GM21526 (cell line): ENCODE results near the gene FAM83B.
"Not testable (repeated sequence)": the region's sequence is repeated elsewhere in the genome, so short reads cannot be mapped to it uniquely, and the experiment has no call there.

Experiments used
- ATAC-seq: cut with Tn5 transposase; IDR thresholded peaks from one replicate; pipeline ENCODE4 v1.9.1; 2021; ENCODE audit warnings: moderate library complexity; ENCODE audit not compliant: unreplicated experiment, low FRiP score

Gene FAM83B

DNA sequence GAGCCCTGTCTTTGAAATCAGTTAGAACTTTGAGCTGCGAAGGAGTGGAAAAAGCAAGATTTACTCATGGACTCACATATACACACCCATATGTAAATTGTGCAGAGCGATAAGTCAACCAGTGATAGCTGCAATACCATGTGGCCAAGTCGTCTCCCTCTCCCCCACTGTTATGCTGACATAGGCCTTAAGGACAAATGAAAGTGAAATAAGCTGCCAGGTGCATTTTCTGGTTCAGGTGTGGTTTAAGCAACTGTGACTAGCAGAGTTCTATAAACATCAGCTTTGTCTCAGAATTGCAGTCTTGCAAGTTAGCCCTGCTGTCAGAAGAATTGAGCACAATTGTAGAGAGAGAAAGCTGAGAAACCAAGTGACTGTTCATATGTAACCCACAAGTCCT lies 9.6 kb downstream of the FAM83B start:
- ATAC-seq = no peak

DNA sequence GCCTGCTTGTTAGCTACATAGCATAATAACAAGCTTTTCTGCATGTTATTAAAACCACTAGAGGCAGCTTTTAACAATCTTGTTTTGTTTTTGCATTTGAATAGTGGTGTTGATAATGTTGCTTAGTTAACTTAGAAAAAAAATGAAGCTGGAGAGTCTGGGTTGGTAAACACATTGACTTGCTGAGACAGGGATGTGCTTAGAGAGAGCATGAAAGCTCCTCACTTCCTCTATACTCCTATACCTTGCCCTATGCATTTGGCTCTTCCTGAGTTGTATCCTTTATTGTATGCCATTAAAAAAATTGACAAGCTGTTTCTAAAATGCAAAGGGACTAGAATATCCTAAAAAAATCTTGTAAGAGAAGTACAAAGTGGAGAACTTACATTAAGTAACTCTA lies 13.6 kb downstream of the FAM83B start:
- ATAC-seq = no peak

DNA sequence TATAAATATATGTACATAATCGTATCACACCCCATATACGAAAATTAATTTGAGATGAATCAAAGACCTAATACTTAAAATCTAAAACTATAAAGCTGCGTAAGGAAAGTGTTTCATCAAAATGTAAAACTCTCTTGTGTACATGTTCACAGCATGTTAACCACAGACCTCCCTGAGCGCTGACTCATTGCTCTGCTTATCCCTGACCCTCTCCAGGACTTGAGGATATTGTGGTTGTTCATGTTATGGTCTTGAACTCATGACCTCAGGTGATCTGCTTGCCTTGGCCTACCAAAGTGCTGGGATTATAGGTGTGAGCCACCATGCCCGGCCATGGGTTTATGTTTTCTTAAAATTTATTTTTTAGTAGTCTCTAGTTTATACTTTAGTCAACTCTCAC lies 14.2 kb downstream of the FAM83B start:
- no peak for ATAC-seq

DNA sequence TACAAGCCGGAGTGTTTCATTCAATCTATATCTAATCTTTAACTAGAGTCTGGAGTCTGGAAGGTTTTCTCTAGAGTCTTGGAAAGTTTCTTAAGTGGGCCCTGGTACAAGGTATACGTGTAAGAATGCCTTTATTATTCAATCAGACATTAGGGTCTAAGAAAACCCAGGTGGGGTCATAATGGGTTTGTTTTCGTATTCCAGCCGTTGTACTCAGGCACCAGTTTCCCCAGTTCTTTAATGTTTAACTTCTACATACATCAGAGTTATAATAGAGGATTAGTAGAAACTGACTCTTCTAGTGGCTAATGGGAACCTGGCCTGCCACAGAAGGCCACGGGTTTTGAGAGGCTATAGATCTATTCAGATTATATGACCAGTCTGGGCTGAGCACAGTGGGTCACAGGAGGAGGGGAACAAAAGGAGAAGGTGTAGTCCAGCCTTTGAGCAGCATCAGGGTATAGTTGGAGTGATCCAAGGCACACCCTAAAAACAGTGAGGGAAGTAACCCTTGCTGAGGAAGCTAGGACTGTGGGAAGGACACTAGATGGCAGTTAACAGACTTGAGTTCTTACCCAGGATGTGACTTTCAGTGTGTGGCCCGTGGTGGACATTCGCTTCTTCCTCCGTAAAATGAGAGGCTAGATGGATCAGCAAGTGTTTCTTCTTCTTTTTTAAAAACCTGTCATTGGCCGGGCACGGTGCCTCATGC lies 15.5 kb downstream of the FAM83B start:
- ATAC-seq = no peak

DNA sequence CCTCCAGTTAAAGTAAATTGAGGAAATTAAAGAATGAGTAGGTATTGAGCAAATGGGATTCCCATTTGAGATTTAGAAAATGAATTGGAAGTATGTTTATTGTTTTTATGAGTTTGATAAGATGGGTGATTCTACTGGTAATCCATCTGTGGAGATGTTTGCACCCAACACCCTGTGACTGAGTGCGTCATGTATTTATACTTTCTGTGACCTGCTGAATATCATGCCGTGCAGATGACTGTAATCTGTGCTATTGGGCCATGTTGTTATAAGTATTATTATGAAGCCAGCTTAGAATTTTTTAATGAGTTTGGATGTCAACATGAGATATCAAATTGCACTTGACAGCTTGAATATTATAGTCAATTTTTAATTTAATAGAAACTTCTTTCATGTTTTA lies 17.7 kb downstream of the FAM83B start:
- no peak for ATAC-seq

DNA sequence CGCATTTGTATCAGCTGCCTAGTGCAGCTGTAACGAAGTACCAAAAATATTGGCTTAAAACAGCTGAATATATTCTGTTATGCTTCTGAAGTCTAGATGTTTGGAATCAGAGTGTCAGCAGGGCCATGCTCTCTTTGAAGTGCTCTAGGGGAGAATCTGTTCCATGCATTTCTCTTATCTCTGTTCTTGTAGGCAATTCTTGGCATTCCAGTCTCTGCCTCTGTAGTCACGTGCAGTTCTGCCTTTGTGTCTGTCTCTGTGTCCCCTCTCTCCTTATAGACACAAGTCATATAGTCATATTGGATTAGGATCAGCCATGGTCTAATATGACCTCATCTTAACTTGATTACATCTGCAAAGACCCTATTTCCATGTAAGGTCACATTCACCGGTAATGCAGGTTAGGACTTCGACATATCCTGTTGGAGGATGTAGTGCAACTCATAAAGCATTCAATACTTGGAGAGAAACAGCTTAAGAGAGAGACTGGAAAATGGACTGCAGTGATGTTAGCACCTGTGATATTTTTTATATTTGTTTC lies 18.6 kb downstream of the FAM83B start:
- no peak for ATAC-seq

DNA sequence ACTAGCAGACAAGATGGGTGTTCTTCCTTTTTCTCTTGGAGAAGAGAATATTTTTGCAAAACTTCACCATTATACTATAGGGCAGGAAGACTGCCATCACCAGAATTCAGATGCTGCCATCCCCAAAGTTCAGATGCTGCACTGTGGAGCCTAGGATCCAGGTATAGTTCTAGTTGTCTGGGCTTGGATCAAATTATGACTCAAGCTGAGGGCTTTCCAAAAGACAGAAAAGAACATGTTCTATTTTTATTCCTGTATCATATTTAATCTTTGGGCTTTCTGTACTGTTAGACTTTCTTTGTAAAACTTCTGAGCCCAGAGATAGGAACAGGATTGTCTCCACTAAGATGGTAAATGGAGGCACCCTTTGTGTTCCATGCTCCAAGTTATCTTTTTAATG lies 22.0 kb downstream of the FAM83B start:
- no peak for ATAC-seq

DNA sequence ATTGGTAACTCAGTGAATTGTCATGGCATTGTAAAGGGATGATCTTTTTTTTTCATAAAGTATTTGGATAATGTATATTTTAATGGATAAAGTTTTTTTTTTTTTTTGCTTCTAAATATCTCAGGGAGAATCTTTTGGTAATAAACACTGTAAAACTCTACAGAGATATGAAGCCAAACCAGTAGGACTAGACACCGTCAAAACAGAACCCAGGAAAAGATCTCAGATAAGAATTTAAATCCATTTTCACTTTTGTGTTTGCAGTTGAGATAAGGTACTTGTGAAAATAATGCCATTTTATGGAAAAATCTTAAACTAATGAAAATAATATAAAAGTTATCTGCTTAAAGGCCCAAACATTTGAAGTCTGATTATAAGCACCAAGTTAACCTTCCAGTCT lies 27.0 kb downstream of the FAM83B start:
- ATAC-seq = no peak

DNA sequence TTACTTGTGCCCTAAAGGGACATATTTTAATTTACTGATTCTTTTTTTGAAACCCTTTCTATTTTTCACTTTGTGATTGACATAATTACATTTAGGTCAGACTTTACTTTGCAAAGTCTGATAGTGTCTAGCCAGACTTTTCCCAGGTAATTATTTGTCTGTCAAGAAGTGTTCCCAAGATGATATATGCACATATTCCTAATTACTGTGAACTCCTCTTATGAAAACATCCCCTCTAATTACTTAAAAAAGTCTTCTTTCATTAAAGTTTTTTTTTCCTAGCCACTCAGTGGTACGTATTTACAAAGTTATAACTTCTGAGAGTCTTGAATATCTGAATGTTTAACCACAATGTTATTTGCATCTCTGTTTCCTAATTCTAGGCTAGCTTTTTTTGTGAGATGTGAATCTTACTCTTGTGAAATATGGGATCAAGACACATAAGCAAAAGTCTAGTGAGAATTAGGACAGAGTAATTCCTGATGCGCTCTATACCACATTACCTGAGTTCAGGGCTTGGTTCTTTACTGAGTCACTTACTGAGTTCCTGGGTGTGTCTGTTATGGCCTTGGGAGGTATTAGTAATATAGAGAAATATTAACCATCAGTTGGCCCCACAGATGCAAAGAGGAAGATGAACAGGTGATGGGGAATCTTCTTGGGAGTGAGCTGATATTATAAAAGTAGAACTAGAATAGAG lies 27.9 kb downstream of the FAM83B start:
- no peak for ATAC-seq

DNA sequence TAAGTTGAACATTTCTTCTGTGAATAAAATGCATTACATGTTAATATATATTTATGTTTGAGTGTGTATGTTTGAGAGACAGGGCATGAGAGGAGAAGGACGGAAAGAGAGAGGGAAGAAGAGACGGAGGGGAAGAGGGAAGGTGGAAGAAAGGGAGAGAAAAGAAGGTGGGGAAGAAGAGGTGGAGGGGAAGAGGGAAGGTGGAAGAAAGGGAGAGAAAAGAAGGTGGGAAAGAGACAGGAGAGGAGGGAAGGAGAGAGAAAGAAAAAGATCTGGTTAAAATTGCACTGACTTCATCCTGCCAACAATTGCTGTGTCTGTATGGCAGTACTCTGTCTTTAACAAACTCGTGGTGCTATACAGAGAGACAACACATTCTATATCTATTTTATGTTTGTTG lies 29.0 kb downstream of the FAM83B start:
- no peak for ATAC-seq

DNA sequence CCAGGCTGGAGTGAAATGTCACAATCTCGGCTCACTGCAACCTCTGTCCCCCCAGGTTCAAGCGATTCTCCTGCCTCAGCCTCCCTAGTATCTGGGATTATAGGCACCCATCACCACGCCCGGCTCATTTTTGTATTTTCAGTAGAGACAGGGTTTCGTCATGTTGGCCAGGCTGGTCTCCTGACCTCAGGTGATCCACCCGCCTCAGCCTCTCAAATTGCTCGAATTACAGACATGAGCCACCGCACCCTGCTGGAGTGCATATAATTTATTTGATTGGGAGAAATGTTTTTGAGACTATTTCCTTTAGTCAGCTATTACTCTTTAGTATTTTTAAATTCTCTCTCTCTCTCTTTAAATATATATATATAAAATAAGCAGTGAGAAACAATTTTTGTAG lies 29.8 kb downstream of the FAM83B start:
- no peak for ATAC-seq

DNA sequence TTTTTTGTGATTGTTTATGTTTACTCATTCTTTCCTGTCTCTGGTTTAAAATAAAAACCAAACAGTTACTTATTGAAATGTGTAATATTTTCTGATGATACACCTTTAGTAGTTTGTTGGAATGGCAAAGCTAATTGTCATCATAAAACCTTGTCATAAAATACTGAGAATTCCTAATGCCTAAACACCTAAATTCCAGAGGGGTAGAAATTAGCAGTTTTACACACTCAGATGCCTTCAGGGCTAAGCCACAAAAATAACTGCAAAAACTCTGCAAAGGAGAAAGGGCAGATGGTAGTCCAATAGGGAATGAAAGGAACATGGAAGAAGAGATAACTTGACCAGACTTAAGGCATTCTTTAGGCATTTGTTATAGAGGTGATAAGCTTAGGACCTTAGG lies 30.3 kb downstream of the FAM83B start:
- ATAC-seq = no peak

DNA sequence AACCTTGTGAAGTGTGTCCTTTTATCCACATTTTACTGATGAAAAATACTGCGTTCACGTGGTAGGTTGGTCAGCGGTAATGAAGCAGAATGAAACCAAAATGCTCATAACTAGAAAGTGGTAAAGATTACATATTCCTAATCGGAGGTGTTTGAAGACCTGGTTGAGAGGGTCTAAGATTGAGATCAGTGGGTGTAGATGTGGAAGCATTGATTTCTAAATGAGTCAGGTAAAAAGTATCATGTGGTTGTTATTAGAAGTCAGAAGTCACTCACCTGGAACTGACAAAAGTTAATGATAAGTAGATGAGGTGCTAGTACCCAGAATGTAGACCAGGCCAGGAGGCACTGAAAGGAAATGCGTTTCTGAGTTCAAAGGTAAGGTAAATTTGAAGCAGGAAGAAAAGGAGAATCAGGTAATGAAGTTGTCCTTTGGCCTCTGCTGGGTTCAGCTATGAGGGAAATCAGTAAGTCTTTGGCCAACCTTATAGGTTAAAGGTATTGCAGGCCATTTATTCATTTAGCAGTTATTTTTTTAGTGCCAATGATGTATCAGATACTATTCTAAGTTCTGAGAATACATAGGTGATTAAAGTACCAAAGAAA lies 31.2 kb downstream of the FAM83B start:
- no peak for ATAC-seq

DNA sequence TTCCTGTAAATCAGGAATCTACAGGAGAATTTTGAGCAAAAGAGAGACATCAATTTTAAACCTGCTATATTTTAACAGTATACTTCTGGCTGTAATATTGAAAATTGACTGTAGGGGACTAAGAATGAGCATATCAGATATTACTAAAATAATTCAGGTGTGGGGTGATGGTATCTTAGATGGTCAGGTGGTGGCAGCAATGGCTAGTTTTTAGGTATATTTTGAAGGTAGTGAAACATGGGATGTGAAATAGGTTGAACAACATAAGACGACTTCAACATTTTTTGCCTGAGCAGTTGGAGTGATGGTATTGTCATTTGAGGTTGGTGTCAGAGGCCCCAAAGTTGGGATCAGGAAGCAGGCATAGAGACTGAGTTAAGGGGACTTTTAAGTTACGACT lies 32.1 kb downstream of the FAM83B start:
- ATAC-seq = no peak

DNA sequence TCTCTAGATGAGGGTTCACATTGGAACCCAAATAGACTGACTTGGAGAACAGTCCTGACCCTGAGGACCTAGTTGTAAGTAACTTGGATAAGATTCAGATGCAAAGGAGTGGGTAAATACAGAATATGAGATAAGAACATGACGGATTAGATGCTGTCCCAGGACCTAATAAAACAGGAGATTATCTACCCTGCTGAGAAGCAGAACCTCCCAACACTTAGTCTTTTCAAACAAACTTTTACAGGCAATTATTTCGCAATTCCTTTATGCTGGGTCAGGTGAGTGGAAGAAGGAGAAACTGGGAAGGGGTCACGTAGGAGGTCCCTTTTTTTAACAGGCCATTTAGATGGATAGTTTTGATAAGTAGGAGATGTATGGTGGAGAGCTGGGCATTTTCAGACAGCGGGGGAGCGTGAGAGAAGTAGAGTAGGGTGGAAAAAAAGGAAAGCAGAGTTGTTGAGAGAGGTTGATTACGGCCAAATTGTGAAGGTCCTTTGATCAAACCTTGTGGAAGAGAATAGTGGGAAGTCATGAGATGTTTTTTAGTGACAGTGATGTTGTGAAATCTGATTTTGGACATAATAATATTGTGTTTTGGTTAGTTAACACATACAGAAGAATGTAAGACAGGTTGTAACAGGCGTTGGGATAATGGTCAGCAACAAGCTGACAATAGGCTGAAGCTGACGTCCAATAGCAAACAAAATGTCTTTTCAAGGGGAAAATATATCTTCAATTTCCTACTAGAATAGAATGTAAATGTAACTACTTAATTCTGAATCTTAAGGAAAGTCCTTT lies 32.8 kb downstream of the FAM83B start:
- ATAC-seq = no peak

DNA sequence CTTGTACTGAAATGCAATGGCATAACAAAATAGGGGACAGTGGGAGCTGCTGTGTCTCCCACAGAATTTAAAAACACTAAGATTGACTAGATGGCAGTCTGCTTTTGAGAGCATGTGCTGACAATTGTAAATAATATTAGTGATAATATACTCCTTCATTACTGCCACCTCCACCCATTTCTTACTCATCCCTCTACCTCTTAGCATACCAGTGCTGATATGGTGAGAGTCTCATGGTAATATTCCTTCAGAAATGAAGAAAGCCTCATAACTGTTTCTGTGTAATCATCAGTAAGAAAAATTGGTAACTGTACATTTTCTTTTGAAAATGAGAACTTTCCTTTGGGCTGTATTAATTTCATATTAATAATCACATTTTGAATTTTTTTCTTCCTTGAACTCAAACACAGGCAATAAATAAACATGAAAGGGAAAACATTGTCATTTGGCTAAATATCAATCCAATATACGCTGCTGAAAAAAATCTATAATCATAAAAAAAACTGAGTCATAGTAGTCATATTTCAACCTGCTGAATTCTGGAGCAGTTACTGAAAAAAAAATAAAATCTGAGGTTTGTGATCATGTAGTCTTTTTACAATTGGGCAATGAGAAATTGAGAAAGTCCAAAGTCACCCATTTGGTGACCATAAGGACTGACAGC lies 34.6 kb downstream of the FAM83B start:
- ATAC-seq = no peak

DNA sequence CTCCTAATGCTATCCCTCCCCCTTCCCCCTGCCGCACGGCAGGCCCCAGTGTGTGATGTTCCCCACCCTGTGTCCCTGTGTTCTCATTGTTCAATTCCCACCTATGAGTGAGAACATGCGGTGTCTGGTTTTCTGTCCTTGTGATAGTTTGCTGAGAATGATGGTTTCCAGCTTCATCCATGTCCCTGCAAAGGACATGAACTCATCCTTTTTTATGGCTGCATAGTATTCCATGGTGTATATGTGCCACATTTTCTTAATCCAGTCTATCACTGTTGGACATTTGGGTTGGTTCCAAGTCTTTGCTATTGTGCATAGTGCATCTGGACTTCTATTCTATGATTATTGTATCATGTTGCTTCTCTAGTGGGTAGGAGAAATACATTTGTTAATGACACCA lies 35.3 kb downstream of the FAM83B start:
- ATAC-seq = not testable (repeated sequence)

DNA sequence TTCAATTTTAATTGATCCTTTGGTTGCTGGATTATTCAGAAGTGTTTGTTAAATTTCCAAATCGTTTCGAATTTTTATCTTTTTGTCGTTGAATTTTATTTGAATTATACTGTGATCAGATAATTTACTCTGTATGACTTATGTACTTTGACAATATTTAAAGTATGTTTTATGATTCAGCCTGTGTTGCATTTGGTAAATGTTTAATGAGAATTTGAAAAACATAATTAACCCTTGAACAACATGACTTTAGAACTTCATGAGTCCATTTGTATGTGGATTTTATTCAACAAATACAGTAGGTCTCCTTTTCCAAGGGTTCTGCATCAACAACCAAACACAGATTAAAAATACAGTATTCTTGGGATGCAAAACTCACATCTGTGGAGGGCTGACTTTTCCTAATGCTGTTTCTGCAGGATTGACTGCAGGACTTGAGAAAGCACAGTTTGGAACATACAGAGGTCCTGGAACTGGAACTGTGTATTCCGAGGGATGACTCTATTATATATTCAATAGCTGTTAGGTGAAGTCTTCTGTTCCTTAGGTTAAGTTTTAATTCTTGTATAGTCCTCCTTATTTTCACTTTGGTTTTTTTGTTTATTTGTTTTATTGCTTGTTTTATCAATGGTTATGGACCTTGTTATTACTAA lies 40.5 kb downstream of the FAM83B start:
- no peak for ATAC-seq

DNA sequence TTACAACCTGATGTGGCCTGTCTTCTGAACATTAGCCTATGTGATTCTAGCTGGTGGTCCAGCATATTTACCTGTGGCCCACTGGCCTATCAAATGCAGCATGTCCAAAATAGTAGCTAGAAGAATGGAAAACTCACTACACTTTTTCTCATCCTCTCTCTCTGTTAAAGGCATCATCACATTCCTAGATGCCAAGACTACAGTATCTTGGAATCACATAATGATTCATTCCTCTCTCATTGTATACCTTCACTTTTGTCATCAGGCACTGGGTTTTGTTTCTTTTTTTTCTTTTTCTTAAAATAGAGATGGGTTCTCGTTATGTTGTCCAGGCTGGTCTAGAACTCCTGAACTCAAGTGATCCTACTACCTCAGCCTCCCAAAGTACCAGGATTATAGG lies 45.0 kb downstream of the FAM83B start:
- ATAC-seq = no peak

DNA sequence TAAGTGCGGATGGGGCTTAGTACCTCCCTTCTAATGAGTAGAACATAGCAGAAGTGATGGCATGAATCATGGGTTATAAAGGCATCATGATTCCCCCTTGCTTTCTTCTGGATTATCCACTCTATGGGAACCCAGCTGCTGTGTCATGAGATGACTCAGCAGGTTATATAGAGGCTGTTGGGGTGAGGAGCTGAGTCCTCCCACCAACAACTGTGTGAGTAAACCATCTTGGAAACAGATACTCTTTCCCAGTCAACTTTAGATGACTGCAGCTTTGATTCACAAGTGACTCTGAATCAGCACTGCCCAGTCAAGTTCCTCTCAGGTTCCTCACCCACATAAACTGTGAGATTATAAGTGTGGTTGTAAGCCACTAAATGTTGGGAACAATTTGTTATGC lies 46.3 kb downstream of the FAM83B start:
- no peak for ATAC-seq
